Upper lobe of left lung (tissue), 4 donors: ENCODE results near the gene FOXI3.

Experiments
- CTCF ChIP-seq, 6 experiments: fragments of 450-650 bp in 4 of 6; fragments of 200-600 bp in 2 of 6; sonication (generic) in 2 of 6; IDR thresholded peaks; one replicate each; pipeline ENCODE4 v1.5.1; 2016 to 2019; ENCODE audit warnings: antibody characterized with exemption in 6 of 6
- EP300 ChIP-seq, 4 donors: sonication (generic); formaldehyde crosslinking; IDR thresholded peaks; one replicate each; pipeline ENCODE4 v1.5.1; 2017; ENCODE audit warnings: antibody characterized with exemption in 4 of 4, control low read depth in 2 of 4
- POLR2A ChIP-seq, 4 donors: fragments of 450-650 bp; IDR thresholded peaks; one replicate each; pipeline ENCODE4 v1.5.1; 2016 to 2017; ENCODE audit warnings: antibody characterized with exemption in 4 of 4, mild to moderate bottlenecking in 2 of 4
- POLR2AphosphoS5 ChIP-seq, 2 donors: sonication (generic); formaldehyde crosslinking; IDR thresholded peaks; one replicate each; pipeline ENCODE4 v1.5.1; 2017; ENCODE audit warnings: antibody characterized with exemption in 2 of 2

DNA sequence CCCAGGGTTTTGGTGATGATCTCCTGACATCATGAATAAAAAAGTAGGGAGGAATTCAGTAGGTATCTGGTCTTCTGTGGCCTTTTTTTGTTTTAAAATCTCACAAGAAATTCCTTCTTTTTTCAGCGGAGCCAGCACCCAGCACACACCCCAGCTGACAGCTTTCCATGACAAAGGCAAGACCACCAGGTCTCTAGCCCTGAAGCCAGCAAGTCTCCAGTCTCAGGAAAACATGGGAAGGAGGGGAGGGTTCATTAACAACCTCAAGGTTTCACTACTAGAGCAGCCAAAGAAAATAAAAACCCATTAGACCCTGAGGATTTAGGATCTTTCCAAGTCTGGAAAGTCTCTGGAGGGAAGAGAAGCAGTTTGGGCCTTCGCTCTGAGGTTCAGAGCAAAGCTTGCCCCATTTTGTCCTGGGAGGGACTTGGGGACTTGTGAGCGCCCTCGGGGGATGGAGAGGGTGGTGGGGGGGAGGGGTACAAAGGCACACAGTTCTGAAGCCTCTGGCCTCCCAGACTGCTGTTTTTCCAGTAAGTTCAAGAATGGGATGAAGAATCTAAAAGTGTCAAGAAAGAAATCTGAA lies 9.0 kb downstream of the FOXI3 start:
- TF ChIP-seq CTCF (IDR thresholded peaks at IDR 0.05) (no peak), POLR2A (IDR thresholded peaks at IDR 0.05) (no peak), EP300 (IDR thresholded peaks at IDR 0.05) (no peak), POLR2AphosphoS5 (IDR thresholded peaks at IDR 0.05) (no peak)
